Fibroblast of skin of scalp (primary cell): ENCODE results near the gene REM1.

Experiments
- DNase-seq: peaks from one replicate; pipeline ENCODE4 v3.0.0-alpha.2; 2013

REM1 gene

GRCh38 chr20:31523361-31524283, 48.5 kb downstream of the REM1 start:
- DNase-seq: peak; percentile 42

- DNase-seq: no peak
These were observed 52.2 kb downstream of the REM1 start for GRCh38 chr20:31527266-31527665.
